Astrocyte (in vitro differentiated cells and primary cell): Measurements from ENCODE around the gene RTL10.

Experiments
- EZH2 ChIP-seq: IDR thresholded peaks from 2 replicates; pipeline ENCODE4 v1.6.1; 2012; ENCODE audit warnings: mild to moderate bottlenecking, low read length, inconsistent platforms; ENCODE audit not compliant: insufficient read depth
- TF ChIP-seq, protein P1 (sequence below): IDR thresholded peaks from 2 replicates; pipeline ENCODE4 v1.5.1; 2011; ENCODE audit warnings: low read depth, mild to moderate bottlenecking, inconsistent platforms, low read length, moderate library complexity; ENCODE audit not compliant: insufficient read depth

DNA sequence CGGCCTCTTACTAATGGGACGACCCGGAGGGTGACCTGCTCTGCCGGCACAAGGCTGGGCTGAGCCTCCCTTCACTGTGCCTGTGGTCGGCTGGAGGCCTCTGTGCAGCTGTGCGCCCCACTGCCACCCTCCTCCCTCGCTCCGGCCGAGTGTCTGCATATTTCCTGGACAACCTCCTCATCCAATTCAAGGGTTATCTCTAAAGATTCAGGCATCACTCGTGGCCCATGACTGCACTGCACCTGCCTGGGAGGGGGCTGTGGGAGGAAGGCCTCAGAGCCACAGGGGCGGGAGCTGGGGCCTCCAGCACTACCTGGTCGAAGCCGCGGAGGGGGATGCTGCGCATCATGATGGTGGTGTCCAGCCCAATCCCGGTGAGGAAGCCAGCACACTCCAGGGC is 43.1 kb upstream of the RTL10 start:
- TF ChIP-seq, protein P1, sequence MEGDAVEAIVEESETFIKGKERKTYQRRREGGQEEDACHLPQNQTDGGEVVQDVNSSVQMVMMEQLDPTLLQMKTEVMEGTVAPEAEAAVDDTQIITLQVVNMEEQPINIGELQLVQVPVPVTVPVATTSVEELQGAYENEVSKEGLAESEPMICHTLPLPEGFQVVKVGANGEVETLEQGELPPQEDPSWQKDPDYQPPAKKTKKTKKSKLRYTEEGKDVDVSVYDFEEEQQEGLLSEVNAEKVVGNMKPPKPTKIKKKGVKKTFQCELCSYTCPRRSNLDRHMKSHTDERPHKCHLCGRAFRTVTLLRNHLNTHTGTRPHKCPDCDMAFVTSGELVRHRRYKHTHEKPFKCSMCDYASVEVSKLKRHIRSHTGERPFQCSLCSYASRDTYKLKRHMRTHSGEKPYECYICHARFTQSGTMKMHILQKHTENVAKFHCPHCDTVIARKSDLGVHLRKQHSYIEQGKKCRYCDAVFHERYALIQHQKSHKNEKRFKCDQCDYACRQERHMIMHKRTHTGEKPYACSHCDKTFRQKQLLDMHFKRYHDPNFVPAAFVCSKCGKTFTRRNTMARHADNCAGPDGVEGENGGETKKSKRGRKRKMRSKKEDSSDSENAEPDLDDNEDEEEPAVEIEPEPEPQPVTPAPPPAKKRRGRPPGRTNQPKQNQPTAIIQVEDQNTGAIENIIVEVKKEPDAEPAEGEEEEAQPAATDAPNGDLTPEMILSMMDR = no peak
- TF ChIP-seq EZH2 = no peak
